Progenitor cell of endocrine pancreas (in vitro differentiated cells): ENCODE data around the gene CGB7. TPM values are rescaled to one million over a fixed set of nuclear protein-coding genes. Genes with fewer than 3 reads are reported as not detected.
"Not testable (repeated sequence)": the region's sequence is repeated elsewhere in the genome, so short reads cannot be mapped to it uniquely, and the experiment has no call there.

Experiments used
- DNase-seq: peaks from one replicate; pipeline ENCODE4 v3.0.0; 2021; ENCODE audit warnings: low spot score; ENCODE audit not compliant: unreplicated experiment
- H3K27ac Mint-ChIP-seq: 2 replicates; pipeline ENCODE4 v1.8.0; 2021; ENCODE audit warnings: mild to moderate bottlenecking, moderate library complexity, mixed read lengths
- H3K27me3 Mint-ChIP-seq: 2 replicates; pipeline ENCODE4 v1.8.0; 2021; ENCODE audit warnings: mixed read lengths
- H3K36me3 Mint-ChIP-seq: 2 replicates; pipeline ENCODE4 v1.8.0; 2022; ENCODE audit warnings: mixed read lengths; ENCODE audit not compliant: insufficient read depth
- H3K4me1 Mint-ChIP-seq: 2 replicates; pipeline ENCODE4 v1.8.0; 2021; ENCODE audit warnings: low read depth, mixed read lengths
- H3K4me3 Mint-ChIP-seq: 2 replicates; pipeline ENCODE4 v1.8.0; 2021; ENCODE audit warnings: low read depth, mild to moderate bottlenecking, moderate library complexity, mixed read lengths
- H3K9me3 Mint-ChIP-seq: 2 replicates; pipeline ENCODE4 v1.8.0; 2021; ENCODE audit warnings: low read depth, mixed read lengths
- total RNA-seq: library from RNA; stranded (reverse); gene quantifications from 2 replicates; pipeline ENCODE4 v1.2.1, GENCODE V29; 2021
- TF ChIP-seq, protein P1 (sequence below): fragments of 200-600 bp; sonication (generic); IDR thresholded peaks from one replicate; pipeline ENCODE4 v1.5.0; 2021; ENCODE audit warnings: antibody characterized with exemption, mild to moderate bottlenecking; ENCODE audit not compliant: unreplicated experiment

CGB7 gene
- total RNA-seq, 1 donor from 2014 or later, result 0.38 TPM

DNA sequence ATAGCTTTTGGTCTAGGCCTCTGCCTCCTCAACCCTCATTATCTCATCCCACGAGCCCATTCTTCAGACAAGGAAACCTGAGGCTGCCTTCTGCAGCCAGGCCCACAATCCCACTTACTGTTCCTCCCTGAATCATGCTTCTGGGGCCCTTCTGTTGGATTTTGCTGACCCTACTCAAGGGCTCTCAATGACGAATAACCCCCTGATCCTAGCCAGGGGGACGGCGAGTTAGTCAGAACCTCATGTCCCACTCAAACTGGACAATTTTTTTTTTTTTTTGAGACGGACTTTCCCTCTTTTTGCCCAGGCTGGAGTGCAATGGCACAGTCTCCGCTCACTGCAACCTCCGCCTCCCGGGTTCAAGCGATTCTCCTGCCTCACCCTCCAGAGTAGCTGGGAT lies 35.4 kb downstream of the CGB7 start:
- Mint-ChIP-seq H3K36me3 (no peaks in the 10 kb centered on the region), H3K4me1 (peaks cover 3% of the 10 kb centered on the region), H3K27ac (no peak overlapping the region), H3K4me3 (no peak overlapping the region), H3K27me3 (peaks cover 48% of the 10 kb centered on the region), H3K9me3 (no peaks in the 10 kb centered on the region)
- no peak for DNase-seq
- TF ChIP-seq, protein P1, sequence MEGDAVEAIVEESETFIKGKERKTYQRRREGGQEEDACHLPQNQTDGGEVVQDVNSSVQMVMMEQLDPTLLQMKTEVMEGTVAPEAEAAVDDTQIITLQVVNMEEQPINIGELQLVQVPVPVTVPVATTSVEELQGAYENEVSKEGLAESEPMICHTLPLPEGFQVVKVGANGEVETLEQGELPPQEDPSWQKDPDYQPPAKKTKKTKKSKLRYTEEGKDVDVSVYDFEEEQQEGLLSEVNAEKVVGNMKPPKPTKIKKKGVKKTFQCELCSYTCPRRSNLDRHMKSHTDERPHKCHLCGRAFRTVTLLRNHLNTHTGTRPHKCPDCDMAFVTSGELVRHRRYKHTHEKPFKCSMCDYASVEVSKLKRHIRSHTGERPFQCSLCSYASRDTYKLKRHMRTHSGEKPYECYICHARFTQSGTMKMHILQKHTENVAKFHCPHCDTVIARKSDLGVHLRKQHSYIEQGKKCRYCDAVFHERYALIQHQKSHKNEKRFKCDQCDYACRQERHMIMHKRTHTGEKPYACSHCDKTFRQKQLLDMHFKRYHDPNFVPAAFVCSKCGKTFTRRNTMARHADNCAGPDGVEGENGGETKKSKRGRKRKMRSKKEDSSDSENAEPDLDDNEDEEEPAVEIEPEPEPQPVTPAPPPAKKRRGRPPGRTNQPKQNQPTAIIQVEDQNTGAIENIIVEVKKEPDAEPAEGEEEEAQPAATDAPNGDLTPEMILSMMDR, result no peak

DNA sequence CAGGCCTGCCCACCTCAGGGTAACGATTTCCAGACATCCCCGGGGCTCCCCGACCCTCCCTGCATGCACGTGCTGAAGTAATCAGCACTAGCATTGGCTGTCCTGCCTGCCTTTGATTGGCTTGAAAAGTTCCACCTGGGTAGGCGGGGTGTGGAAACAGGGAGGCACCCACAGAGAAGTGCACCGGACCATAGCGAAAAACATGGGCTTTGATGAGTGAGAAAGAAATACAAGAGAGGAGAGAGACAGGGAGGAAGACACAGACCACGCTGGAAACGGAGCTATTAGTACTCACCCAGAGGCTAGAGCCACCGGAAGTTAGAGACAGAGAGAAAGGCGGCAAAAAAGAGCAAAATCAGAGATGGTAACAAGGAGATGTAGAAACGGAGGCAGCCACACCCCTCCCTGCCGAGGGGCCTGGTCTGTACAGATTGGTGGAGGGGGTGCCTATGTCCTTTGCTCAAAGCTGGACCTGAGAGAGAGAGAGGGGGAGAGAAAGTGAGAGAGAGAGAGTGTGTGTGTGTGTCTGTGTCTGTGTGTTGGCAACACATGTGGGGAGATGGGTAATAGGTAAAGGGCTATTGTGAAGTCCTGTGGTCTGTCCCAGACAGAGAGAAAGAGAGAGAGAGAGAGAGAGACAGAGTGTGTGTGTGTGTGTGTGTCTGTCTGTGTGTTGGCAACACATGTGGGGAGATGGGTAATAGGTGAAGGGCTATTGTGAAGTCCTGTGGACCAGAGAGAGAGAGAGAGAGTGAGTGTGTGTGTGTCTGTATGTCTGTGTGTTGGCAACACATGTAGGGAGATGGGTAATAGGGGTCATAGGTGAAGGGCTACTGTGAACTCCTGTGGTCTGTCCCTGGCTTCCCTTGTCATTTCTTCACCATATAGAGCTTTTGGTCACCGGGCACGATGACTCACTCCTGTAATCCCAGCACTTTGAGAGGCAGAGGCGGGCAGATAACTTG lies 36.3 kb downstream of the CGB7 start:
- no peak overlapping the region for H3K27ac Mint-ChIP-seq
- no peaks in the 10 kb centered on the region for H3K9me3 Mint-ChIP-seq
- TF ChIP-seq, protein P1, result no peak
- H3K4me1 Mint-ChIP-seq, result peaks cover 3% of the 10 kb centered on the region
- no peak overlapping the region for H3K4me3 Mint-ChIP-seq
- H3K27me3 Mint-ChIP-seq, result peaks cover 49% of the 10 kb centered on the region
- DNase-seq, result no peak
- H3K36me3 Mint-ChIP-seq, result peaks cover 2% of the 10 kb centered on the region

DNA sequence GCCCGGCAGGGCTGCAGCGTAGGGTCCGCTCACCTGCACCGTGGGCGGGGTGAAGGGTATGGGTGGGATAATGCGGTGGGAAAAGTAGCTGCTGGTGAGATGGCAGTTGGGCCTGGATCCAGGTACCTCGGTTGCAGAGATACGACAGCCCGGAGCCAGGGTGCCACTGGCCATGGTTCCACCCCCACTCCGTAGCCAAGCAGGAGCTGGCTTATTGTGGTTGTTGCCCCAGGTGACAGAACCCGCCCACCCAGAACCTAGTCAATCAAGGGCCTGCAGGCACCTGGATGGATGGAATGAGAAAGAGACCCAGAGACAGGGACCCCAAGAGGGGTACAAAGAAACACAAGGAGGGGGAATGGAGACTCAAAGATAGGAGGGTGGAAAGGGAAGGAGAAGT lies 37.2 kb downstream of the CGB7 start:
- Mint-ChIP-seq H3K4me1 (peaks cover 3% of the 10 kb centered on the region), H3K27me3 (peaks cover 49% of the 10 kb centered on the region), H3K27ac (no peak overlapping the region), H3K36me3 (peaks cover 7% of the 10 kb centered on the region), H3K9me3 (no peaks in the 10 kb centered on the region), H3K4me3 (no peak overlapping the region)
- TF ChIP-seq, protein P1, result no peak
- no peak for DNase-seq

DNA sequence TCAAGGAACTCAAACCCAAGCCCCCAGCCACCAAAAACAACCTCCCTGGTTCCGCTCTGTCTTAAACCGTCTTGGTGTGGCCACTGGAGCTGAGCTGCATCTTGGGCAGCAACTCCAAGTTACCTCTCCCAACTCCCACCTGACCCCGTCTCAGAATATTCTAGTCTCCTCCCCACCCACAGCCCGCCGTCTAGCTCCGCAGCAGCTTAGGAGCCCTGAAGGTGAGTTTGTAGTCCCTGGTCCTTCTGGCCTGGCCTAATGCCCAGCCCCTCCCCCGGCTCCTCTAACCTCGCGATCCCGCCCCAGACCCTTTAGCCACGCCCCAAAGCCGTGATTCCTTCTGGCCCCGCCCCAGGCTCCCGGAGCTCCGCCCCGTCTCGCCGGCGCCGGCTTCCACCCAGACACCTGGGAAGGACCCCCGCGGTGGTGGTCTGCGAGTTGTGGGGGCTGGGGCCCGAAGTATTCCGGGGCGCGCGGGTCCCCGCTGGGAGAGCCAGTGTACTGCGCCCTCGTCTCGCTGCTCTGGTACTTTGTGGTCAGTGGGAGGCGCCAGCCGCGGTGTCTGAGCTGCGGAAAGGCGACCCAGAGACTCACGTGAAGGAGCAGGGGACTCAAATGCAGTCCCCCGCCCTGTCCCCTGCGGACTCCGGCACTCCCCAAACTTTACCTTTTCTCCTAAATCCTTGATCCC lies 38.2 kb downstream of the CGB7 start:
- peaks cover 3% of the 10 kb centered on the region for H3K4me1 Mint-ChIP-seq
- no peak for DNase-seq
- peak overlapping the region; percentile 65 for H3K27ac Mint-ChIP-seq
- TF ChIP-seq, protein P1, result peak; percentile 27
- peaks cover 45% of the 10 kb centered on the region for H3K27me3 Mint-ChIP-seq
- peaks cover 9% of the 10 kb centered on the region for H3K36me3 Mint-ChIP-seq
- H3K9me3 Mint-ChIP-seq, result no peaks in the 10 kb centered on the region
- no peak overlapping the region for H3K4me3 Mint-ChIP-seq

DNA sequence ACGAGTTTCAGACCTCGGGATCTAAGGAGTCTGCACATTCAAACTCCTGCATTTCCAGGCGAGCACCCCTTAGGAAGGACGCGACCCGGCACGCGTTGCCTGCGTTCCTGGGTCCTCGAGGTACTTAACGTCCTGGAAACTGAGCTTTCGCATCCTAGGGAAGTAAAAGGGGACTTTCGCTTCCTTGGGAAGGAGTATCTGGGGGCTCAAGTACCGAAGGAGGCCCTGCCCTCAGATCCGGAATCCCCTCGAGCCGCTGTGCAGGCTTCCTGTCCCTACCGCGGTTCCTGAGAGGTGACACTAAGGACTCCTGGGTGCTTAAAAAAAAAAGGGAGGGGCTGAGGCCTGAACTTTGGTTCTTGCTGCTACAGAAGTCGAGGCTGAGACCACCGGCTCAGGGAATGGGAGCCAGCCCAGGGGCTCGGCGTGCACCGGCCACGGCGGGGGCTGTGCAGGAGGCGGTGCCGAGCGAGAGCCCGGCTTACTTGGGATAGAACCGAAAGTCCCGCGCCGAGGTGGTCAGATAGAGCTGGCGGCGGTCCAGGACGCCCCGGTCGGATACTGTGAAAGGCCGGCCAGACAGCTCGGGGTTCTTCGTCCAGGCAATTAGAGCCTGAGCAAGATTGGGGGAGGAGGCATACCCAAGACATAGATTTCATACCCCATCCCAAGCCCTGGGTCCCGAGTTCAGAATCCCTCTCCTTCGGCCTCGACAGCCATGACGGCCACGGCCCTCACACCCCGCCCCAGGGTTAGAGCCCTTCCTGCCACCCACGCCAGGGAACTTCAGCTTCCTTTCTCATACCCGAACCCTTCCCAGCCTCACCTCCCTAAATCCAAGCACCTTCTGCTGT lies 38.9 kb downstream of the CGB7 start:
- not testable (repeated sequence) for H3K4me1 Mint-ChIP-seq, H3K9me3 Mint-ChIP-seq, DNase-seq, H3K4me3 Mint-ChIP-seq
- H3K27me3 Mint-ChIP-seq, result peaks cover 45% of the 10 kb centered on the region
- H3K36me3 Mint-ChIP-seq, result peaks cover 13% of the 10 kb centered on the region
- H3K27ac Mint-ChIP-seq, result peak overlapping the region; percentile 65
